Liver (tissue), 9 donors: Measurements from ENCODE around the gene RETREG1. TPM values are rescaled to one million over a fixed set of nuclear protein-coding genes. Genes with fewer than 3 reads are reported as not detected.

ENCODE experiments used
- DNase-seq: peaks from one replicate; pipeline ENCODE4 v3.0.0-alpha.2; 2017; ENCODE audit warnings: low spot score
- H3K27ac ChIP-seq, 2 donors: one replicate each; pipeline ENCODE4 v1.7.0; 2013; ENCODE audit warnings: inconsistent platforms in 2 of 2, low read length in 2 of 2, control low read depth in 1 of 2, low read depth in 1 of 2, mild to moderate bottlenecking in 1 of 2
- H3K27me3 ChIP-seq, 4 donors: one replicate each; pipeline versions ENCODE4 v1.6.1 to v1.7.0; 2013; ENCODE audit warnings: low read length in 3 of 4, inconsistent platforms in 1 of 4, mild to moderate bottlenecking in 1 of 4, moderate library complexity in 1 of 4; ENCODE audit not compliant: control insufficient read depth in 4 of 4, insufficient read depth in 4 of 4
- H3K36me3 ChIP-seq, 4 donors: one replicate each; pipeline versions ENCODE4 v1.6.1 to v1.7.0; 2013; ENCODE audit warnings: low read length in 3 of 4, mild to moderate bottlenecking in 3 of 4, low read depth in 1 of 4, moderate library complexity in 1 of 4; ENCODE audit not compliant: control insufficient read depth in 4 of 4, insufficient read depth in 3 of 4
- H3K4me1 ChIP-seq, 4 donors: one replicate each; pipeline versions ENCODE4 v1.6.1 to v1.7.0; 2013; ENCODE audit warnings: low read length in 3 of 4, mild to moderate bottlenecking in 3 of 4, moderate library complexity in 1 of 4; ENCODE audit not compliant: control insufficient read depth in 4 of 4, insufficient read depth in 4 of 4
- H3K4me3 ChIP-seq, 3 donors: one replicate each; pipeline versions ENCODE4 v1.6.1 to v1.7.0; 2013; ENCODE audit warnings: low read length in 3 of 3, control low read depth in 1 of 3, low read depth in 1 of 3, mild to moderate bottlenecking in 1 of 3
- H3K9ac ChIP-seq, 2 donors: one replicate each; pipeline ENCODE4 v1.7.0; 2013; ENCODE audit warnings: low read length in 2 of 2, mild to moderate bottlenecking in 2 of 2, moderate library complexity in 2 of 2, control low read depth in 1 of 2, low read depth in 1 of 2
- H3K9me3 ChIP-seq, 4 donors: one replicate each; pipeline versions ENCODE4 v1.6.1 to v1.7.0; 2013; ENCODE audit warnings: low read length in 3 of 4; ENCODE audit not compliant: control insufficient read depth in 4 of 4
- EGR1 ChIP-seq, 2 donors: IDR thresholded peaks; 2 replicates each; pipeline ENCODE4 v1.6.1; 2016 to 2018; ENCODE audit warnings: antibody characterized with exemption in 2 of 2, low read depth in 2 of 2
- FOXA1 ChIP-seq: IDR thresholded peaks from 2 replicates; pipeline ENCODE4 v1.6.1; 2016; ENCODE audit warnings: antibody characterized with exemption
- FOXA2 ChIP-seq: IDR thresholded peaks from 2 replicates; pipeline ENCODE4 v1.6.1; 2016; ENCODE audit warnings: antibody characterized with exemption
- GABPA ChIP-seq, 2 donors: IDR thresholded peaks in 1 of 2; conservative IDR thresholded peaks in 1 of 2; 2 replicates each; pipeline ENCODE4 v1.6.1; 2016; ENCODE audit warnings: antibody characterized with exemption in 2 of 2, mild to moderate bottlenecking in 1 of 2, moderate library complexity in 1 of 2
- HNF4A ChIP-seq, 2 donors: conservative IDR thresholded peaks; 2 replicates each; pipeline ENCODE4 v1.6.1; 2016; ENCODE audit warnings: antibody characterized with exemption in 2 of 2, mild to moderate bottlenecking in 2 of 2
- HNF4G ChIP-seq: IDR thresholded peaks from 2 replicates; pipeline ENCODE4 v1.6.1; 2016; ENCODE audit warnings: antibody characterized with exemption
- JUND ChIP-seq, 2 donors: IDR thresholded peaks; 2 replicates each; pipeline ENCODE4 v1.6.1; 2016; ENCODE audit warnings: antibody characterized with exemption in 2 of 2
- NR2F2 ChIP-seq: IDR thresholded peaks from 2 replicates; pipeline ENCODE4 v1.6.1; 2016; ENCODE audit warnings: antibody characterized with exemption
- RAD21 ChIP-seq, 2 donors: IDR thresholded peaks; 2 replicates each; pipeline ENCODE4 v1.6.1; 2016; ENCODE audit warnings: antibody characterized with exemption in 2 of 2, mild to moderate bottlenecking in 2 of 2
- RXRA ChIP-seq, 2 donors: IDR thresholded peaks; 2 replicates each; pipeline ENCODE4 v1.6.1; 2017 to 2018; ENCODE audit warnings: antibody characterized with exemption in 2 of 2, mild to moderate bottlenecking in 1 of 2
- SP1 ChIP-seq: IDR thresholded peaks from 2 replicates; pipeline ENCODE4 v1.6.1; 2018; ENCODE audit warnings: antibody characterized with exemption, mild to moderate bottlenecking
- TAF1 ChIP-seq: conservative IDR thresholded peaks from 2 replicates; pipeline ENCODE4 v1.6.1; 2016; ENCODE audit warnings: antibody characterized with exemption, mild to moderate bottlenecking
- YY1 ChIP-seq: IDR thresholded peaks from 2 replicates; pipeline ENCODE4 v1.6.1; 2016; ENCODE audit warnings: antibody characterized with exemption, mild to moderate bottlenecking
- WGBS: extraction: QIAGEN DNeasy Blood & Tissue Kit; methylation state at CpG from one replicate; pipeline ENCODE4 v1.1.7; 2013; 5-methylcytosine and 5-hydroxymethylcytosine counted together
- polyA plus RNA-seq, 2 donors: library from polyadenylated mRNA; stranded (reverse) in 1 of 2; unstranded in 1 of 2; fragments of 200-250 nt in 1 of 2; fragments of >200 nt in 1 of 2; fragmentation: Nextera tagmentation in 1 of 2; extraction: Ambion mirVana in 1 of 2; gene quantifications; one replicate each; pipeline versions ENCODE4 v1.2.1 to v1.2.3, GENCODE V29; 2013 to 2015
- total RNA-seq, 2 donors: library from RNA; depleted of rRNA; stranded (reverse); fragments of >200 nt; gene quantifications; one replicate each; pipeline ENCODE4 v1.2.3, GENCODE V29; 2014
- TF ChIP-seq, protein P1 (sequence below): fragments of 150-350 bp; IDR thresholded peaks from 2 replicates; pipeline ENCODE4 v1.5.1; 2017; ENCODE audit warnings: improper control_type of control experiment, low read depth, low read length; ENCODE audit not compliant: missing input control
- TF ChIP-seq, protein P2 (sequence below): IDR thresholded peaks from 2 replicates; pipeline ENCODE4 v1.6.1; 2016; ENCODE audit warnings: antibody characterized with exemption, mild to moderate bottlenecking
- TF ChIP-seq, protein P3 (sequence below): IDR thresholded peaks from 2 replicates; pipeline ENCODE4 v1.6.1; 2016; ENCODE audit warnings: antibody characterized with exemption
- TF ChIP-seq, protein P4 (sequence below): IDR thresholded peaks from 2 replicates; pipeline ENCODE4 v1.6.1; 2016; ENCODE audit warnings: antibody characterized with exemption
- TF ChIP-seq, protein P5 (sequence below): IDR thresholded peaks from 2 replicates; pipeline ENCODE4 v1.6.1; 2016; ENCODE audit warnings: antibody characterized with exemption
- donor health status: healthy.
- donor health status: healthy.
- donor health status: healthy.
- donor health status: healthy.
- donor health status: healthy.

Gene RETREG1
- total and polyA plus RNA-seq, 4 donors: 0.70 to 28.1 (median 4.2) TPM

DNA sequence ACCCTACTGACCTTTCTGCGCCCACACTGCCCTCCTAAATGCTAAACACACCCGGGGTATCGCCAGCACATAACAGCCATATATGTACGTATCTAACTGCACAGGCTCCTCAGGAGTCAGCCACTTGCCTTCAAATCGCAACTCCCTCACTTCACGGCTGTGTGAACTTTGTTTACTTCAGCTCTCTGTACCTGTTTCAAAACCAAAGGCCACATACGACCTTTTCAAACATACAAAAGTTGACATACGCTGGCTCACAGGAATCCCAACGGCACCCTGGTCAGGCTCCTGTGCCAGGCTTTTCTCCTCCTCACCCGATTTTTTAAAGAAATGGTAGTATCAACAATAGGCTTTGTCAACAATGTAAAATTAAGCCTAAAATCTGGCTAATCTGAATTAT lies 112.2 kb downstream of the RETREG1 start:
- Histone ChIP-seq H3K9me3 (no peaks in the 10 kb centered on the region), H3K36me3 (no peaks in the 10 kb centered on the region), H3K4me3 (no peak overlapping the region), H3K9ac (no peak overlapping the region), H3K27me3 (no peaks in the 10 kb centered on the region), H3K4me1 (peaks cover 0 to 23% (median 1%) of the 10 kb centered on the region in 4 donors), H3K27ac (peak overlapping the region; percentile 9 to 64)
- TF ChIP-seq, protein P1, sequence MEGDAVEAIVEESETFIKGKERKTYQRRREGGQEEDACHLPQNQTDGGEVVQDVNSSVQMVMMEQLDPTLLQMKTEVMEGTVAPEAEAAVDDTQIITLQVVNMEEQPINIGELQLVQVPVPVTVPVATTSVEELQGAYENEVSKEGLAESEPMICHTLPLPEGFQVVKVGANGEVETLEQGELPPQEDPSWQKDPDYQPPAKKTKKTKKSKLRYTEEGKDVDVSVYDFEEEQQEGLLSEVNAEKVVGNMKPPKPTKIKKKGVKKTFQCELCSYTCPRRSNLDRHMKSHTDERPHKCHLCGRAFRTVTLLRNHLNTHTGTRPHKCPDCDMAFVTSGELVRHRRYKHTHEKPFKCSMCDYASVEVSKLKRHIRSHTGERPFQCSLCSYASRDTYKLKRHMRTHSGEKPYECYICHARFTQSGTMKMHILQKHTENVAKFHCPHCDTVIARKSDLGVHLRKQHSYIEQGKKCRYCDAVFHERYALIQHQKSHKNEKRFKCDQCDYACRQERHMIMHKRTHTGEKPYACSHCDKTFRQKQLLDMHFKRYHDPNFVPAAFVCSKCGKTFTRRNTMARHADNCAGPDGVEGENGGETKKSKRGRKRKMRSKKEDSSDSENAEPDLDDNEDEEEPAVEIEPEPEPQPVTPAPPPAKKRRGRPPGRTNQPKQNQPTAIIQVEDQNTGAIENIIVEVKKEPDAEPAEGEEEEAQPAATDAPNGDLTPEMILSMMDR: no peak
- peak; percentile 41 for TF ChIP-seq YY1
- TF ChIP-seq SP1: peak; percentile 57
- no peak for TF ChIP-seq GABPA (IDR thresholded peaks at IDR 0.05 in 1 of 2, conservative IDR thresholded peaks at IDR 0.05 in 1 of 2)
- TF ChIP-seq, protein P2, sequence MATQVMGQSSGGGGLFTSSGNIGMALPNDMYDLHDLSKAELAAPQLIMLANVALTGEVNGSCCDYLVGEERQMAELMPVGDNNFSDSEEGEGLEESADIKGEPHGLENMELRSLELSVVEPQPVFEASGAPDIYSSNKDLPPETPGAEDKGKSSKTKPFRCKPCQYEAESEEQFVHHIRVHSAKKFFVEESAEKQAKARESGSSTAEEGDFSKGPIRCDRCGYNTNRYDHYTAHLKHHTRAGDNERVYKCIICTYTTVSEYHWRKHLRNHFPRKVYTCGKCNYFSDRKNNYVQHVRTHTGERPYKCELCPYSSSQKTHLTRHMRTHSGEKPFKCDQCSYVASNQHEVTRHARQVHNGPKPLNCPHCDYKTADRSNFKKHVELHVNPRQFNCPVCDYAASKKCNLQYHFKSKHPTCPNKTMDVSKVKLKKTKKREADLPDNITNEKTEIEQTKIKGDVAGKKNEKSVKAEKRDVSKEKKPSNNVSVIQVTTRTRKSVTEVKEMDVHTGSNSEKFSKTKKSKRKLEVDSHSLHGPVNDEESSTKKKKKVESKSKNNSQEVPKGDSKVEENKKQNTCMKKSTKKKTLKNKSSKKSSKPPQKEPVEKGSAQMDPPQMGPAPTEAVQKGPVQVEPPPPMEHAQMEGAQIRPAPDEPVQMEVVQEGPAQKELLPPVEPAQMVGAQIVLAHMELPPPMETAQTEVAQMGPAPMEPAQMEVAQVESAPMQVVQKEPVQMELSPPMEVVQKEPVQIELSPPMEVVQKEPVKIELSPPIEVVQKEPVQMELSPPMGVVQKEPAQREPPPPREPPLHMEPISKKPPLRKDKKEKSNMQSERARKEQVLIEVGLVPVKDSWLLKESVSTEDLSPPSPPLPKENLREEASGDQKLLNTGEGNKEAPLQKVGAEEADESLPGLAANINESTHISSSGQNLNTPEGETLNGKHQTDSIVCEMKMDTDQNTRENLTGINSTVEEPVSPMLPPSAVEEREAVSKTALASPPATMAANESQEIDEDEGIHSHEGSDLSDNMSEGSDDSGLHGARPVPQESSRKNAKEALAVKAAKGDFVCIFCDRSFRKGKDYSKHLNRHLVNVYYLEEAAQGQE: peak; percentile 45
- TF ChIP-seq TAF1: peak; percentile 29
- TF ChIP-seq FOXA1: peak; percentile 48
- TF ChIP-seq, protein P3, sequence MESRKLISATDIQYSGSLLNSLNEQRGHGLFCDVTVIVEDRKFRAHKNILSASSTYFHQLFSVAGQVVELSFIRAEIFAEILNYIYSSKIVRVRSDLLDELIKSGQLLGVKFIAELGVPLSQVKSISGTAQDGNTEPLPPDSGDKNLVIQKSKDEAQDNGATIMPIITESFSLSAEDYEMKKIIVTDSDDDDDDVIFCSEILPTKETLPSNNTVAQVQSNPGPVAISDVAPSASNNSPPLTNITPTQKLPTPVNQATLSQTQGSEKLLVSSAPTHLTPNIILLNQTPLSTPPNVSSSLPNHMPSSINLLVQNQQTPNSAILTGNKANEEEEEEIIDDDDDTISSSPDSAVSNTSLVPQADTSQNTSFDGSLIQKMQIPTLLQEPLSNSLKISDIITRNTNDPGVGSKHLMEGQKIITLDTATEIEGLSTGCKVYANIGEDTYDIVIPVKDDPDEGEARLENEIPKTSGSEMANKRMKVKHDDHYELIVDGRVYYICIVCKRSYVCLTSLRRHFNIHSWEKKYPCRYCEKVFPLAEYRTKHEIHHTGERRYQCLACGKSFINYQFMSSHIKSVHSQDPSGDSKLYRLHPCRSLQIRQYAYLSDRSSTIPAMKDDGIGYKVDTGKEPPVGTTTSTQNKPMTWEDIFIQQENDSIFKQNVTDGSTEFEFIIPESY: no peak
- TF ChIP-seq FOXA2: peak; percentile 42
- TF ChIP-seq JUND (IDR thresholded peaks at IDR 0.05): no peak
- no peak for TF ChIP-seq EGR1 (IDR thresholded peaks at IDR 0.05; ENCODE audit: low read depth in 2 of 2)
- no peak for TF ChIP-seq NR2F2
- TF ChIP-seq, protein P4, sequence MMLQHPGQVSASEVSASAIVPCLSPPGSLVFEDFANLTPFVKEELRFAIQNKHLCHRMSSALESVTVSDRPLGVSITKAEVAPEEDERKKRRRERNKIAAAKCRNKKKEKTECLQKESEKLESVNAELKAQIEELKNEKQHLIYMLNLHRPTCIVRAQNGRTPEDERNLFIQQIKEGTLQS: no peak
- peak; percentile 5 to 37 for TF ChIP-seq RAD21 (IDR thresholded peaks at IDR 0.05)
- TF ChIP-seq HNF4G: no peak
- TF ChIP-seq, protein P5, sequence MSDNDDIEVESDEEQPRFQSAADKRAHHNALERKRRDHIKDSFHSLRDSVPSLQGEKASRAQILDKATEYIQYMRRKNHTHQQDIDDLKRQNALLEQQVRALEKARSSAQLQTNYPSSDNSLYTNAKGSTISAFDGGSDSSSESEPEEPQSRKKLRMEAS: peak; percentile 49
- peak; percentile 62 to 66 for TF ChIP-seq RXRA (IDR thresholded peaks at IDR 0.05)
- TF ChIP-seq HNF4A (conservative IDR thresholded peaks at IDR 0.05): peak; percentile 63 to 65
- WGBS: 60% methylated on average over 10 of the region's 10 CpGs
- DNase-seq: no peak
